ENCODE measurements around the gene TMEM123. TPM values are rescaled to one million over a fixed set of nuclear protein-coding genes. Genes with fewer than 3 reads are reported as not detected.

The TMEM123 gene
- total and polyA plus RNA-seq, 2 of the 8 experiments (the other 6 are each of a cell fraction or from before 2014, with no cell fraction given), result 75.5 to 80.1 TPM

DNA sequence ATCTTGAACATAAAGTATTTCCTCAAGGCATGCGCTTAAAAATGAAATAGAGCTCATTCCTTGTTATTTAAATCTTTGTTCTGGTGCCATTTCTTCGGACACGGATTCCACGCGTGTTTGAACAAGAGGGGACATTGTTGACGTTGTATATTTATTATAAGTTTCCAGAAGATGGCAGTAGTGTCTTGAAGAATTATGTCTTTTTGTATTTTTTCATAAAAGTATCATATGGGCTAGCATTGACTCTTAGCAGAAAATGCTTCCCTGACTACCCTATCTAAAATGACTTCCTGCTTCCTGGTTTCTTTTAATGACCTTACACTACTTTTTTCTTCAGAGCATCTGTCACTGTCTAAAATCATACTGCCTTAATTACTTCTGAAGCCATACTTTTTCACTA, 85.2 kb downstream of the TMEM123 start:
- CTCF ChIA-PET (ENCODE audit: partially characterized antibody), result interaction anchor here (0.6 to 1.2 kb wide), 9 partner anchors 18 to 246 kb away, joined by 3 to 5 read pairs (median 3); no protein-coding TSS in a partner anchor
- POLR2A ChIA-PET (ENCODE audit: partially characterized antibody), result interaction anchor here (2.2 kb wide), 1 partner anchor 8 kb away, joined by 9 read pairs; no protein-coding TSS in a partner anchor
- Histone ChIP-seq H3K79me1 (ENCODE audit: low read depth, low read length) (no peaks in the 10 kb centered on the region), H3K9me3 (ENCODE audit: insufficient read depth in 2 of 2, low read depth in 1 of 2, low read length in 1 of 2) (no peaks in the 10 kb centered on the region), H3K79me2 (ENCODE audit: control insufficient read depth in 1 of 2, insufficient read depth in 2 of 2, low read length in 2 of 2) (no peaks in the 10 kb centered on the region), H2BK12ac (ENCODE audit: low read depth, low read length) (no peak overlapping the region), H3K4me2 (ENCODE audit: insufficient read depth in 1 of 2, low read depth in 2 of 2, low read length in 2 of 2) (no peak overlapping the region), H3K18ac (ENCODE audit: extremely low read depth, low read length) (no peak overlapping the region), H2BK20ac (ENCODE audit: low read length) (no peak overlapping the region), H2BK120ac (replicated peaks; ENCODE audit: low read depth, low read length) (no peak overlapping the region), H3K27me3 (replicated peaks in 1 of 4; ENCODE audit: control insufficient read depth in 3 of 4, extremely low read depth in 1 of 4, insufficient read depth in 3 of 4, low read length in 3 of 4) (no peaks in the 10 kb centered on the region), H3K9ac (replicated peaks in 1 of 4; ENCODE audit: extremely low read depth in 1 of 4, low read depth in 3 of 4, low read length in 3 of 4) (no peak overlapping the region), H2BK5ac (ENCODE audit: low read depth, low read length) (no peak overlapping the region), H3K36me3 (ENCODE audit: control insufficient read depth in 2 of 4, insufficient read depth in 4 of 4, low read length in 3 of 4) (peaks cover 0 to 33% (median 10%) of the 10 kb centered on the region in 4 experiments; a peak in 7 of 8 replicates), H2BK15ac (ENCODE audit: low read length) (no peak overlapping the region), H3K4me3 (ENCODE audit: extremely low read depth in 1 of 4, insufficient read depth in 2 of 4, low read depth in 3 of 4, low read length in 4 of 4) (no peak overlapping the region), H2AK5ac (ENCODE audit: low read depth, low read length) (no peak overlapping the region), H4K5ac (ENCODE audit: insufficient read length, low read depth, low read length) (no peak overlapping the region), H4K8ac (ENCODE audit: extremely low read depth, insufficient read depth, low read length) (no peak overlapping the region), H4K20me1 (replicated peaks in 1 of 2; ENCODE audit: control insufficient read depth in 1 of 2, insufficient read depth in 2 of 2, low read length in 2 of 2) (no peaks in the 10 kb centered on the region), H3K4me1 (replicated peaks in 1 of 4; ENCODE audit: control insufficient read depth in 3 of 4, insufficient read depth in 4 of 4, low read length in 3 of 4) (no peaks in the 10 kb centered on the region), H3K4ac (replicated peaks; ENCODE audit: insufficient read length, low read depth, low read length) (no peak overlapping the region), H3K56ac (replicated peaks; ENCODE audit: insufficient read length, low read depth, low read length) (no peak overlapping the region), H2AFZ (ENCODE audit: low read length) (no peak overlapping the region), H3K14ac (ENCODE audit: insufficient read length) (no peak overlapping the region), H4K91ac (replicated peaks; ENCODE audit: insufficient read length, low read length) (no peak overlapping the region), H3K23me2 (ENCODE audit: low read depth, low read length) (no peaks in the 10 kb centered on the region), H3K23ac (ENCODE audit: insufficient read length) (no peak overlapping the region), H3K27ac (ENCODE audit: low read depth, low read length) (no peak overlapping the region)
- no peak for FAIRE-seq
- no peak for TF ChIP-seq CHD1 (IDR thresholded peaks at IDR 0.05; ENCODE audit: low read depth, low read length)
- no peak for TF ChIP-seq KDM4A (IDR thresholded peaks at IDR 0.05; ENCODE audit: low read depth, low read length, severe bottlenecking)
- no peak for TF ChIP-seq EP300 (IDR thresholded peaks at IDR 0.05; ENCODE audit: borderline replicate concordance in 1 of 2, low read depth in 2 of 2, low read length in 2 of 2)
- no peak for TF ChIP-seq SIX5 (IDR thresholded peaks at IDR 0.05; ENCODE audit: low read depth, low read length)
- TF ChIP-seq, protein P1, sequence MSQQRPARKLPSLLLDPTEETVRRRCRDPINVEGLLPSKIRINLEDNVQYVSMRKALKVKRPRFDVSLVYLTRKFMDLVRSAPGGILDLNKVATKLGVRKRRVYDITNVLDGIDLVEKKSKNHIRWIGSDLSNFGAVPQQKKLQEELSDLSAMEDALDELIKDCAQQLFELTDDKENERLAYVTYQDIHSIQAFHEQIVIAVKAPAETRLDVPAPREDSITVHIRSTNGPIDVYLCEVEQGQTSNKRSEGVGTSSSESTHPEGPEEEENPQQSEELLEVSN (IDR thresholded peaks at IDR 0.05), result no peak
- no peak for TF ChIP-seq CBX5 (IDR thresholded peaks at IDR 0.05; ENCODE audit: low read depth, low read length)
- no peak for TF ChIP-seq CREB1 (IDR thresholded peaks at IDR 0.05)
- TF ChIP-seq TEAD4 (IDR thresholded peaks at IDR 0.05; ENCODE audit: low read depth, low read length), result no peak
- TF ChIP-seq TAF1 (IDR thresholded peaks at IDR 0.05; ENCODE audit: low read depth, low read length), result no peak
- TF ChIP-seq GTF2F1 (IDR thresholded peaks at IDR 0.05; ENCODE audit: borderline replicate concordance, low read depth, low read length), result no peak
- TF ChIP-seq BACH1 (IDR thresholded peaks at IDR 0.05; ENCODE audit: low read length), result no peak
- TF ChIP-seq POU5F1 (IDR thresholded peaks at IDR 0.05; ENCODE audit: low read depth, low read length), result no peak
- DNase-seq (ENCODE audit: low read depth in 1 of 2, low spot score in 2 of 2), result no peak
- WGBS, 2 experiments (ENCODE audit: extremely low coverage in 1 of 2, insufficient coverage in 1 of 2, insufficient read length in 1 of 2, insufficient replicate concordance in 2 of 2, low coverage in 1 of 2, low lambda C conversion rate in 2 of 2, missing lambda C conversion rate in 1 of 2), result 87% methylated on average over 6 of the region's 6 CpGs; no CpG with 5 or more reads in 1 of the 2 experiments
